GM21737 (cell line): ENCODE results near the gene BNIP2.
"Not testable (repeated sequence)": the region's sequence is repeated elsewhere in the genome, so short reads cannot be mapped to it uniquely, and the experiment has no call there.

Experiments used
- ATAC-seq: cut with Tn5 transposase; IDR thresholded peaks from one replicate; pipeline ENCODE4 v1.9.1; 2021; ENCODE audit warnings: mild to moderate bottlenecking, moderate library complexity; ENCODE audit not compliant: unreplicated experiment

BNIP2 gene

DNA sequence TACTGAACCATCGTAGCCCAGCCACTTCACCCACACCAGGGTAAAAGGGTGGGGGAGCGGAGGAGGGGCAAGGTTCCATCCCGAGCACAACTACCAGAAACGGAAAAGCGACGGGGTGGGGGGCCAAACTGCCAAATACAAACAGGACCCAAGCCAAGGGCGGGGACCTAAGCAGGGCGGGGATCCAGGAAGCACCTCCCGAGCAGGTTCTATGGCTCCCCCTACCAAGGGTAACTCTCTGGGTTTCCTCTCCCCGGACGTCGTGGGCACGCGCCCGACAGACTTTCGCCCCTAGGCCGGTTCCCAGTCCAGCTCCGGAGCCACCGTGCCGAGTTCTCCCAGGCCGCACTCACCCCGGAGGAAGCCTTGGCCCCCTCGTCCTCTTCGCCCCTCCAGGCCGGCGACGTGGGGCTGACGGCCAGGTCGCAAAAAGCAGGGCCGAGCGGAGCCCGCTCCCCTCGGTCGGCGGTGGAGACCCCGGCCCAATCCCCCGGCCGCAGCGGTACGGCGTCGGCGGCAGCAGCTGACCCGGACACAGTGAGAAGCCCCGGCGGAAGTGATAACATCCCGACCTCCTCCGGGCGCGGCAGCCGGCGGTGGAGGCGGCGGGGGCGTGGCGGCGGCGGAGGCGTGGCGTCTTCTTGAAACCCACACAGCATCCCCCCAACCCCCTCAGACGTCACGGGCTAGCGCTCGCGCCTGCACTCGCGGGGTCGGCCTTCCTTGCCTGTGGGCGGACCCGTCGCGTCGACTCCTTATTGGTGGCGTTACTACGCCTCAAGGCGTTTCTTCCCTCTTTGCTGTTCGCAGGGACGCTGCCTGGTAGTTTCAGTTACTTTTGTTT, at the start of gene BNIP2:
Gene BNIP2, minus strand, starts transcription at position 539 of the 844 bp plus-strand sequence. CDS start 6,863 bp downstream, outside the sequence.
- ATAC-seq, result peak; percentile 82

GRCh38 chr15:59738676-59739075, 49.6 kb upstream of the BNIP2 start:
- ATAC-seq, result no peak

DNA sequence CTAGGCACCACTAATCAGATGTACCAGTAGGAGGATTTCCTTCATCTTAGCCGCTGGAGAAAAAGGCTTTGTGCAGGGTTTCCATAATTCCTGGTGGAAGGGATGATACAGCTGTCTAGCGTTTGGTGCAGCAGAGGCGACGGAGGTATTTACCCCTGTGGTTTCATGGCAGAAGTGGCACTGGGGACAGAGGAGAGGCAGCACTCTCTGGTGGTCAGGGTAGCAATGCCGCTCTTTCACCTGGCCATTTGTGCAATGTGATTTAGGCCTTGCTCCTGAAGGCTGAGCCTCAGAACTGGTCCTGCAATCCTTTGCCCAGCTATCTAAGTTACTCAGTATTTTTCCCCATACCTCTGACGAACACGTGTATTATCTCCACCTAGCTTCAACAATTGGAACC, 47.1 kb upstream of the BNIP2 start:
- ATAC-seq, result no peak

GRCh38 chr15:59725151-59725486, 36.0 kb upstream of the BNIP2 start:
- no peak for ATAC-seq

DNA sequence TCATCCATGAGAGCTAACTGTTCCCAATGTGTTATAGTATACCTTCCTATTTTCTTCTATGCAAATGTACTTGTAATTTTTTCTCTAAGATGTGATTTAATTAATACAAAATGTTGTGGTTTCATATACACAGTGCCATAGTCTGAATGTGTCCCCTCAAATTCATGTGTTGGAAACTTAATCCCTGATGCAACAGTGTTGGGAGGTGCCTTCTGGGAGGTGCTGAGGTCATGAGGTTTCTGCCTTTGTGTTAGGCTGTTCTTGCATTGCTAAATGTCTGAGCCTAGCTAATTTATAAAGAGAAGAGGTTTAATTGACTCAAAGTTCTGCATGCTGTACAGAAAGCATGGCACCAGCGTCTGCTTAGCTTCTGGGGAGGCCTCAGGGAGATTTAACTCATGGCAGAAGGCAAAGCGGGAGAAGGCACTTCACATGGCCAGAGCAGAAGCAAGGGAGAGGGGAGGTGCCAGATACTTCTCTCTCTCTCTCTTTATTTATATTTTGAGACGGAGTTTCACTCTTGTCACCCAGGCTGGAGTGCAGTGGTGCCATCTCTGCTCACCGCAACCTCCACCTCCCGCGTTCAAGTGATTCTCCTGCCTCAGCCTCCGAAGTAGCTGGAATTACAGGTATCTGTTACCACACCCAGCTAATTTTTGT, 34.7 kb upstream of the BNIP2 start:
- no peak for ATAC-seq

DNA sequence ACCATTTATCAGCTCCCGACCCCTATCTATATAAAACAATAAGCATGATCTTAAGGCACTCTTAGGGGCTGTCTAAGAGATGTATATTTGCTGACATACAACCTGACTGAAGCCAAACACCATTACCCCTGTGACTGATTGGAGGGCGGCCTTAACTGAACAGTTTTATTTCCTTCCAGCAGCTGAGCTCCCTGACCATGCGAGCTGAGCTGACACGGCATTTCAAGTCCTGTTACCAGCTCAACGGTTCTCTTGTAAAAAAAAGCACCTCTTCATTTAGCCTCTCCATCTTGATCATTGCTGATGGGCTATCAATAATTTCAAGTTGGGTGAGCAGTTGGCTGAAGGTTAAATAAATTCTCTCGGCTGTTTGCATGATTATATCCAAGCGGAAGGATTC, 33.4 kb upstream of the BNIP2 start:
- no peak for ATAC-seq

- no peak for ATAC-seq
Observed at GRCh38 chr15:59722037-59722436, 32.9 kb upstream of the BNIP2 start.

GRCh38 chr15:59721411-59721810, 32.3 kb upstream of the BNIP2 start:
- no peak for ATAC-seq

DNA sequence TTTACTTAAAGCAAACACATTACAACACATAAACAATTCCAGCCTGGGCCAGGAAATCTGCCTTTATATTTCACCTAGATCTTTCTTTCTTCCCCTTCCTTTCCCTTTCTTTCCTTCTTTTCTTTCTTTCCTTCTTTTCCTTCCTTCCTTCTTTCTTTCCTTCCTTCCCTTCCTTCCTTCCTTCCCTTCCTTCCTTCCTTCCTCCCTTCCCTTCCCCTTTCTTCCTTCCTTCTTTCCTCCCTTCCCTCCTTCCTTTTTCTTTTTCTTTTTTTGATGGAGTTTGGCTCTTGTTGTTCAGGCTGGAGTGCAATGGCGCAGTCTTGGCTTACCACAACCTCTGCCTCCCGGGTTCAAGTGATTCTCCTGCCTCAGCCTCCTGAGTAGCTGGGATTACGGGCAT, 24.1 kb upstream of the BNIP2 start:
- no peak for ATAC-seq

DNA sequence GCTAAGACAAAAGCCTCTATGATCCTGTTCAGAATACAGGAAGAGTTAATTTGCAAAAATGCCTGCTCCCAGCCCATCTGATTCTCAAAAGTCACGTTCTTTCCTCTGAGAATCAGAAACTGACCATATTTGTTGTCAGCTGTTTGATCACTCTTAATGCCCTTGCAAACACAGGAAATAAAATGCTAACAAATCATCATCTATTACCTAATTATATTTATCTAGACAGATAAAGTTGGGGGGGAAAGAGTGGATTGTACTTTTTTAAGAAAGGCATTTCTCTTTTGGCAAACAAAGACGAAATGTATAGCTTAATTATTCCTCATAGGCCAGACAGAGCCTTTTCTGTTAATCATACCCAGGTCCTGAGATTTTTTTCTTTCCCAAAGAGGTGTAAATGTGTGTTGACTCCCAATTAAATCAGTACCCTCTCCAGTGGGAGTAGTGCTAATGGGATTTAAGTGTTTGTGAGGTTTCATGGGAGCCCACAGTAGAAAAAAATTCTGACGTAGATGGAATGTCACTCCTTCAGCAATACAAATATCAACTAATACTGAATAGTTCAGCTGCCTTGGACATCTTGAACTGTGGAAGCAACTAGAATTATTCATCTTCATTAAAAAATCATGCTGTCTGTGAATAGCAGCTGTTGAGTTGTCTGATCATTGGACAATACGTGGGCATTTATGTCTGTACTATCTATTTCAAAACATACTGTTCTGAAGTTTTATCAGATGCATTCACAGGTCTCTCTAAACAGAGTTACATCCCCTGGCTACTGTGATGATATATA, 22.5 kb upstream of the BNIP2 start:
- ATAC-seq, result no peak

DNA sequence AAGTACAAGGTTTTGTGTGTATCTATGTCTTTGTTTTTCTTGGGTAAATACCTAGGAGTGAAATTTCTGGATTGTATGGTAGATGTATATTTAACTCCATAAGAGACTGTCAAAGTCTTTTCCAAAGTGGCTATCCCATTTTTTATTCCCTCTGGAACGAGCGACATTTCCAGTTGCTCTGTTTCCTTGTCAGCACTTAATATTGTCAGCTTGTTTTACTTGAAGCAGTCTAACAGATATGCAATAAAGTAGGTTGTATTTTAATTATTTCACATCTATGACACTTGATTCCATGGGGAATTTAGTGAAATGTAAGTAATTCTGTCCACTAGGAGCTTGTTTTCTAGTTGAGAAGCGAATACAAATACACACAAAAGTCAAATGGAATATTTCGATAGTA, 18.5 kb upstream of the BNIP2 start:
- no peak for ATAC-seq

DNA sequence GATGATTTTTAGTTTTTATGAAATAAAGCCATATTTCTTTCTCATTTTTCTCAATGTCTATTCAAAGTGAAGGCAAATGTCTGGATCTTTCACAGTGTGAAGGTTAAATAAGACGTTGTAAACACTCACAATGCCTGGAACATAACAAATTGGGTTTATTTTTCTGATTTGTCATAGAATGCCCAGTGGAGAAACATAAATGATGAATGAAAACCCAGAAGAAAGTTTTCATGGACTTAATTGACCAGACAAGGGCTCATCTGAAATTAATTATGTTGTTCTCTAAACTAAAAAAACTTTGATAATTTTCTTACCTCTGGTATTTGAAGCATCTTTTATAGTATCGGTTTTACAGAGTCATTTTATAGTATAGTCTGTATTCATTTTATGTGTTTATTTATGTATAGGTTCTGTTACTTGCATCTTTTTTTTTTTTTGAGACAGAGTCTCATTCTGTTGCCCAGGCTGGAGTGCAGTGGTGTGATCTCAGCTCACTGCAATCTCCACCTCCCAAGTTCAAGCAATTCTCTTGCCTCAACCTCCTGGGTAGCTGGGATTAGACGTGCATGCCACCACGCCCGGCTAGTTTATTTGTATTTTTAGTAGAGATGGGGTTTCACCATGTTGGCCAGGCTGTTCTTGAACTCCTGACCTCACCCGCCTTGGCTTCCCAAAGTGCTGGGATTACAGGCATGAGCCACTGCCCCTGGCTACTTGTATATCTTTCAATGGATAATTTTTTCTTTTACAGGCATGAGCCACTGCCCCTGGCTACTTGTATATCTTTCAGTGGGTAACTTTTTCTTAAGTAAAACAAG, 15.1 kb upstream of the BNIP2 start:
- ATAC-seq, result no peak

DNA sequence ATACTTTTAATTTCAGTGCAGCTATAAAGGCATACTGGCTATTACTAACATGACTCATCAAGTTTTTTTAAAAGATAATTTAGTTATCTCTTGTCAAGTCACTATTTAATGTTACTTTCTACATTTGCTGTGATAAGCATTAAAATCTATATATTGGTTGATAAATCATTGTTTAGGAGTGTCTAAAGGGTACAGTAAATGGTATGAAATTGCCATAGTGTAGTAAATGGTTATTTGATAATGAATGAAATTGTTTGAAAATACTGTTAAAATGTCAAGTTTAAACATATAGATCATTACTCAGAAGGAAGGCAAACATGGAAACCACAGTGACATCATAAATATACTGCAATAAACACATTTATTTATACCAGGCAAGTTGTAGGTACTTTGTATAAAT, 13.2 kb upstream of the BNIP2 start:
- ATAC-seq, result no peak

- ATAC-seq, result no peak
Observed at GRCh38 chr15:59701880-59702279, 12.8 kb upstream of the BNIP2 start.

DNA sequence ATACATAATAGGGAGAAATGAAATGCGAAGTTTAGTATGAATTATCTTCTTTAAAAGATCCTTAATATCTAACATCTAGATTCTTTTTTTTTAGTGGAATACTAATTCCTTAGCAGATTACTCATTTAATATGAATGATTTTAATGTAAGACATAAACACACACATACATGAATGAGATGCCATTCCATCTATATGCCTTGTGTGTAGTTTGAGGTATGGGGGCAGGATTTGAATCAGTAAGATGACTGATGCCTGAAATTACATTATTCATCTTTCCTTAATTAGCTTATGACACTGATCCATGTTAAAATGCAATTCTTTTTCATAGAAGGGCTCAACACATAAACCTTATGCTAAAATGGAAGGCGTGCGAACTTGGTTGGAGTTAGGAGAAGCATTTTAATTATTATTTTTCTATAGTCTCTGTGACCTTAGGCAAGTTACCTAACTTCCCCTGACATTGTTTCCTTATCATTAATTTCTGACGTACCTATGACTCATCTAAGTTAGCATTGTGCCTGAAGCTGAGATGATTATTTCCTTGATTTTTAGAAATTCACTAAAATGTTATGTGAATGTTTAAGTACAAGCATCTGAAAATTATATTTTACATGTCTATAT, 10.8 kb upstream of the BNIP2 start:
- ATAC-seq, result no peak

- not testable (repeated sequence) for ATAC-seq
Observed at GRCh38 chr15:59698065-59698464, 8.9 kb upstream of the BNIP2 start.

- no peak for ATAC-seq
Observed at GRCh38 chr15:59696332-59696731, 7.2 kb upstream of the BNIP2 start.

DNA sequence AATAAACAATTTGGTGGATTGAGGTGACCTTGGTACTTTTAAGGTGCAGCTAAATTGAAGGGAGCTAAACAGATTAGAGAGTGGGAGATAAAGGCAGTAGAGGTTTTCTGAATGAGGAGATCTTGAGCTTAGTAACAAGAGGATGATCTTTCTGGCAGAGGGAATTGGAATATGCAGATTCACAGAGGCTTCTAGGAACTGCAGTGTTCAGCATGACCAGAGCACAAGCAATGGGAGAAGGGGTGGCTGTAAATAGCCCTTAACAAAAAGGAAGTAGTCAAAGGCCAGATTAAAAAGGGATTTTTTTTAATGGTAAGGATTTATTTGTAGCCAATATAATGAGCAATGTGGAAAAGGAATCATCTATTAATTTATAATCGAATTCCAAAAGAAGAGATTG, 5.7 kb upstream of the BNIP2 start:
- no peak for ATAC-seq

DNA sequence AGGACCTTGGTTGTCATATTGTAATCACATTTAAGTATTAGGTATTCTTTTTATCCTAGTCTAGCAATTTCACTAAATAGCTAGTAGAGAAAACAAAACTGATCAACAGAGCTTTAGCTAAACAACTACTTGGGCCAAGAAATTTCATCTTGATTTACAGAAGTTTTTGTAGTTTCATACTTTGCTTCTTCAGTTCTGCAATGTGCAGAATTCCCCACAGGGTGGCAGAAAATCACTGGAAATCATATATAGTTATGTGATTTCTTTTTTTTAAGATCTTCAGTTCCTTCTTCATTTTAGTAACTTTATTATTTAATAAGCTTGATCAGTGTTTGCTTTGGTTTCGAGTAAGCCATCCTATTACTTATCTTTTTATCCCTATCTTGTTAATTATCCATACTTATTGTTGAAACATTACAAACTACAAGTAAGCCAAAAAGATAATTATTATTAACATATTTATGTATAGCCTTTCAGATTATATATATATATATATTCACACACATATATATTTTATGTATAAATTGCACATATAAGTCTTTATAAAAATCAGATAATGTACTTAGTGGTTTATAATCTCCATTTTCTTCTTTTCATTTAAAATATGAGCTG, 2.2 kb upstream of the BNIP2 start:
- ATAC-seq, result no peak

DNA sequence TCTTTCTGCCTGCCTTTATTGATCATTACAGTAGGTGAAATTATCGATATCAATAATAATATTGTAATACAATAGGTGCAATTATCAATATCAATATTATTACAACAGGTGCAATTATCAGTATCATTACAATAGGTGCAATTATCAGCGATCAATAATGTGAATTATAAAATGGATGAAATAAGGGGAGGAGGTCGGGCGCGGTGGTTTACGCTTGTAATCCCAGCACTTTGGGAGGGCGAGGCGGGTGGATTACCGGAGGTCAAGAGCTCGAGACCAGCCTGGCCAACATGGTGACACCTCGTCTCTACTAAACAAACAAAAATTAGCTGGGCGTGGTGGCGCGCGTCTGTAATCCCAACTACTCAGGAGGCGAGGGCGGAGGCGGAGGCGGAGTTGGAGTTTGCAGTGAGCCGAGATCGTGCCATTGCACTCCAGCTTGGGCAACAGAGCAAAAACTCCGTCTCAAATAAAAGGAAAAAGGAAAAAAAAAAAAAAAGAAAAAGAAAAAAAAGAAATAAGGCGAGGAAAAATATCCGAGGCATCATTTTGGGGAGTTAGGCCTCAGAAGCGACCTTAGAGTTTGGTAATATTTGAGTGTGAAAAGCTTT, 611 bp upstream of the BNIP2 start:
- ATAC-seq, result no peak
